HG03095 (cell line): ENCODE measurements around the gene ETFA.

Experiments
- ATAC-seq: cut with Tn5 transposase; IDR thresholded peaks from one replicate; pipeline ENCODE4 v1.9.1; 2021; ENCODE audit warnings: moderate library complexity; ENCODE audit not compliant: unreplicated experiment

Gene ETFA

GRCh38 chr15:76199106-76200082, 111.9 kb downstream of the ETFA start:
- ATAC-seq, result no peak

DNA sequence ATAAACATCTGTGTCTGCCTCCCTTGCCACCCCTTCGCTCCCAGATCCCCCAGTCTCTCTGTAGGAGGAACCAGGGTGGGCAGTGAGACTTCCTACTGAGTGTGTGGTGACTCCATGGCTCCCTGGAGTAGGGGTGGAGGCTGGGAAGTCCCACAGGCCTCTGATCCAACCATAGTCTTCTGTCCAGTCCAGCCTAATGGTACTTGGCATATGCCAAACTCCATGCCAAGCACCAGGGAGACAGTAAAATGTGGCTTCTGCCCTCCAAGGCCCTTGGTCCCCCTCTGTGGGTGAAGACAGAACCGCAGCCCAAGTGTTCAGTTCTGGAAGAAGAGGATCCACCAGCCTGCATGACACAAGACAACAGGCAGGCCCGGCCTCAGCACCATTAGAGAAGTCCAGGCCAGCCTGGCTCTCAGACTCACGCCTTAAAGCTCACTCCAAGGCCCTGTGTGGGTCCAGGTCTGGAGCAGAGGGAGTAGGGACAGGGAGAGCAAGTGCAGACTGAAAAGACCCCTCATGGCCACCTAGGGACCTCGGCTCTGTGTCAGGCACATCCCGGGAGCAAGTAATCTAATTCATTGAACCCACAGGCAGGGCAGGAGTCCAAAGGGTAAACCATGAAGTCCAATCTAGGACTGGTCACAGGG, 112.7 kb downstream of the ETFA start:
- no peak for ATAC-seq

GRCh38 chr15:76197703-76198455, 113.4 kb downstream of the ETFA start:
- no peak for ATAC-seq

- ATAC-seq, result no peak
Measured at GRCh38 chr15:76196269-76197231, 114.7 kb downstream of the ETFA start.

- ATAC-seq, result no peak
Measured at GRCh38 chr15:76195506-76196268, 115.6 kb downstream of the ETFA start.

DNA sequence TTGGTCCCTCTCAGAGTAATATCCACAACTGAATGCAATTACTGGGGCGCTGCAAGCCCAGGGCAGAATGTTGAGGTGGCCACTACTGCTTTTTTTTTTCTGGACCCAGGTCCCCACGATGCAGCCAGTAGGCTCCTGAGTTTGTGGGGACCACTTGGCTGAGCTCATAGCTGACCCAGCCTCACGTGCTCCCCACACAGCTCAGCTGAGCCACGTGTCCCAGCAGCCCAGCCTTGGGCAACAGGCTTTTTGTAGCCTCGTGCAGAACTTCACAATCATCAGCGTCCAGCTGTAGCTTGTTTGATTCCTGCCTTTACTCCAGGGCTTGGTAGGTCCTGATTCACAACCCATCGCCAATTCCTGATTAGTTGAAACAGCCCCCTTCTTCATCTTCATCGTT, 117.3 kb downstream of the ETFA start:
- ATAC-seq, result no peak

GRCh38 chr15:76192715-76193114, 118.6 kb downstream of the ETFA start:
- ATAC-seq, result no peak

GRCh38 chr15:76191539-76192244, 119.6 kb downstream of the ETFA start:
- no peak for ATAC-seq

GRCh38 chr15:76190751-76191538, 120.3 kb downstream of the ETFA start:
- ATAC-seq, result peak; percentile 80

DNA sequence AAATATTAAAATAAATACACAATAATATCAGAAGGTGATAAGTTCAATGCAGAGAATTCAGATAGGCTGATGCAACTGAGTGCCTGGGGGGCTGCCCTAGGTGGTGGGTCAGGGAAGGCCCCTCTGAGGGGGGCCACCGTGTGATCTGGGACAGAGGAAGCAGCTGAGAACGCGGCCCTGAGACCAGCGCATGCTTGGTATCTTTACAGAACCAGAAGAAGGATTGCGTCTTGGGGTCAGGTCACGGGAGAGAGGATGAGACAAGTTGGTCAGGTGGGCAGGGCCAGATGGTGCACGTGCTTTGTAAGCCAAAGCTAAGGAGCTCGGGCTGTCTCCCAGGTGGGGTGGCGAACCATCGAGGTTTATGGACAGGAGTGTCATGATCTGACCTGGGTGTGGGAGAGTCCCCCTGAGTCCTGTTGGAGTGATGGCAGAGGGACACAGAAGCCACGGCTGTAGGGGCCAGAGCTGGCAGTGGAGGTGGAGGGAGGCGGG, 121.2 kb downstream of the ETFA start:
- no peak for ATAC-seq

- ATAC-seq, result no peak
Measured at GRCh38 chr15:76189106-76189505, 122.2 kb downstream of the ETFA start.

- ATAC-seq, result no peak
Measured at GRCh38 chr15:76187163-76187562, 124.1 kb downstream of the ETFA start.

DNA sequence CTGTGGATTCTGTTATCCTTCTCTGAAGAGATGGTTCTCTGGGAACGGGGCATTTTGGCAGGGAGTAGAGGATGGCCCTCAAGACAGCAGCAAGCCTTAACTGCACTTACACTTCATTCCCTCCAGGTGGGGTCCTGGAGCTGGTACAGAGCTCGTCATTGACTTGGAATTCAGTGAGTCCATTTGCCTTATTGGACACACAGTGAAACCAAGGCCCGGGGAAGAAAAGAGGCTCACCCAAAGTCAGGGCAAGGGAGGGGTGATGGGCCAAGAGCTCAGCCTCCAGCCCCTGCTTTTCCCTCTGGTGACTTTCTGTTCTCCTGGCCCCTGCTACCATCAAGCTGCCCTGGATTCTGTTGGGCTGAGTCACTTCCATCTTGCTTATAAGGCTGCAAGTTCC, 125.6 kb downstream of the ETFA start:
- ATAC-seq, result no peak

GRCh38 chr15:76184650-76185035, 126.6 kb downstream of the ETFA start:
- ATAC-seq, result no peak

- no peak for ATAC-seq
Measured at GRCh38 chr15:76183930-76184649, 127.2 kb downstream of the ETFA start.

- peak; percentile 77 for ATAC-seq
Measured at GRCh38 chr15:76181705-76182107, 129.6 kb downstream of the ETFA start.

- no peak for ATAC-seq
Measured at GRCh38 chr15:76180321-76180720, 130.9 kb downstream of the ETFA start.
